DOHH2 (cell line): ENCODE results near the gene CLASP1.
"Not testable (repeated sequence)": the region's sequence is repeated elsewhere in the genome, so short reads cannot be mapped to it uniquely, and the experiment has no call there.

Experiments
- CTCF ChIP-seq: fragments of 200-600 bp; sonication (generic); IDR thresholded peaks from one replicate; pipeline ENCODE4 v1.5.1; 2014; ENCODE audit warnings: antibody characterized with exemption, mild to moderate bottlenecking, low read depth, low read length; ENCODE audit not compliant: poor library complexity, severe bottlenecking
- EZH2phosphoT487 ChIP-seq: fragments of 200-600 bp; sonication (generic); IDR thresholded peaks from 2 replicates; pipeline ENCODE4 v1.6.1; 2017; ENCODE audit warnings: borderline replicate concordance, mild to moderate bottlenecking, antibody characterized with exemption, low read length, moderate library complexity, mixed read lengths

- not testable (repeated sequence) for TF ChIP-seq CTCF, EZH2phosphoT487
These were observed 305.3 kb downstream of the CLASP1 start for GRCh38 chr2:121343828-121344399.
